ENCODE results near the gene WIPF2.

- TF ChIP-seq, protein P1, sequence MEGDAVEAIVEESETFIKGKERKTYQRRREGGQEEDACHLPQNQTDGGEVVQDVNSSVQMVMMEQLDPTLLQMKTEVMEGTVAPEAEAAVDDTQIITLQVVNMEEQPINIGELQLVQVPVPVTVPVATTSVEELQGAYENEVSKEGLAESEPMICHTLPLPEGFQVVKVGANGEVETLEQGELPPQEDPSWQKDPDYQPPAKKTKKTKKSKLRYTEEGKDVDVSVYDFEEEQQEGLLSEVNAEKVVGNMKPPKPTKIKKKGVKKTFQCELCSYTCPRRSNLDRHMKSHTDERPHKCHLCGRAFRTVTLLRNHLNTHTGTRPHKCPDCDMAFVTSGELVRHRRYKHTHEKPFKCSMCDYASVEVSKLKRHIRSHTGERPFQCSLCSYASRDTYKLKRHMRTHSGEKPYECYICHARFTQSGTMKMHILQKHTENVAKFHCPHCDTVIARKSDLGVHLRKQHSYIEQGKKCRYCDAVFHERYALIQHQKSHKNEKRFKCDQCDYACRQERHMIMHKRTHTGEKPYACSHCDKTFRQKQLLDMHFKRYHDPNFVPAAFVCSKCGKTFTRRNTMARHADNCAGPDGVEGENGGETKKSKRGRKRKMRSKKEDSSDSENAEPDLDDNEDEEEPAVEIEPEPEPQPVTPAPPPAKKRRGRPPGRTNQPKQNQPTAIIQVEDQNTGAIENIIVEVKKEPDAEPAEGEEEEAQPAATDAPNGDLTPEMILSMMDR (conservative IDR thresholded peaks at IDR 0.05), result no peak
- no peak for TF ChIP-seq ZFX (IDR thresholded peaks at IDR 0.05)
Observed at GRCh38 chr17:40224718-40225550, 5.8 kb downstream of the WIPF2 start.

Data from C4-2B (cell line).